Smooth muscle cell (in vitro differentiated cells): ENCODE results near the gene KIAA0319L. TPM values are rescaled to one million over a fixed set of nuclear protein-coding genes. Genes with fewer than 3 reads are reported as not detected.

ENCODE experiments used
- DNase-seq: peaks from one replicate; lab custom pipeline; 2025; ENCODE audit not compliant: unreplicated experiment; lab: John Stamatoyannopoulos, UW
- H2AFZ ChIP-seq: fragments of 200-600 bp; sonication (generic); 2 replicates; pipeline ENCODE4 v1.6.0; 2016; ENCODE audit warnings: antibody characterized with exemption, low read depth, mild to moderate bottlenecking
- H3F3A ChIP-seq: fragments of 200-600 bp; sonication (generic); 2 replicates; pipeline ENCODE4 v1.6.0; 2017; ENCODE audit warnings: antibody characterized with exemption, low read depth
- H3K27ac ChIP-seq: fragments of 200-600 bp; sonication (generic); 2 replicates; pipeline ENCODE4 v1.5.1; 2016; ENCODE audit warnings: low read depth, mild to moderate bottlenecking
- H3K27me3 ChIP-seq: fragments of 200-600 bp; sonication (generic); 2 replicates; pipeline ENCODE4 v1.6.1; 2016; ENCODE audit warnings: low read depth, mild to moderate bottlenecking
- H3K36me3 ChIP-seq: fragments of 200-600 bp; sonication (generic); 2 replicates; pipeline ENCODE4 v1.5.1; 2016; ENCODE audit warnings: low read depth
- H3K4me1 ChIP-seq: fragments of 200-600 bp; sonication (generic); 2 replicates; pipeline ENCODE4 v1.5.1; 2016; ENCODE audit warnings: low read depth
- H3K4me2 ChIP-seq: fragments of 200-600 bp; sonication (generic); 2 replicates; pipeline ENCODE4 v1.6.0; 2016; ENCODE audit warnings: mild to moderate bottlenecking
- H3K4me3 ChIP-seq: fragments of 200-600 bp; sonication (generic); 2 replicates; pipeline ENCODE4 v1.5.1; 2016; ENCODE audit warnings: mild to moderate bottlenecking
- H3K79me2 ChIP-seq: fragments of 200-600 bp; sonication (generic); 2 replicates; pipeline ENCODE4 v1.6.0; 2016; ENCODE audit warnings: low read depth, mild to moderate bottlenecking
- H3K9ac ChIP-seq: fragments of 200-600 bp; sonication (generic); 2 replicates; pipeline ENCODE4 v1.6.0; 2016; ENCODE audit warnings: low read depth
- H3K9me3 ChIP-seq: fragments of 200-600 bp; sonication (generic); replicated peaks from 2 replicates; pipeline ENCODE4 v1.5.1; 2016; ENCODE audit warnings: low read depth
- H4K20me1 ChIP-seq: fragments of 200-600 bp; sonication (generic); 2 replicates; pipeline ENCODE4 v1.6.0; 2016; ENCODE audit warnings: low read depth
- WGBS: methylation state at CpG from one replicate; pipeline ENCODE4 v1.1.7; 2016; ENCODE audit warnings: low lambda C conversion rate; 5-methylcytosine and 5-hydroxymethylcytosine counted together
- polyA plus RNA-seq: library from polyadenylated mRNA; unstranded; fragments of >200 nt; fragmentation: Nextera tagmentation; extraction: Ambion mirVana; gene quantifications from 2 replicates; pipeline ENCODE4 v1.2.1, GENCODE V29; 2016
- total RNA-seq: library from RNA; depleted of rRNA; stranded (reverse); fragments of >200 nt; gene quantifications from 2 replicates; pipeline ENCODE4 v1.2.3, GENCODE V29; 2014
- TF ChIP-seq, protein P1 (sequence below): fragments of 200-600 bp; sonication (generic); IDR thresholded peaks from 2 replicates; pipeline ENCODE4 v1.5.1; 2017; ENCODE audit warnings: borderline replicate concordance, mild to moderate bottlenecking, antibody characterized with exemption; ENCODE audit not compliant: insufficient read depth, poor library complexity, severe bottlenecking

Gene KIAA0319L
- total and polyA plus RNA-seq, 2 experiments from 2014 or later: 30.1 to 37.0 TPM

DNA sequence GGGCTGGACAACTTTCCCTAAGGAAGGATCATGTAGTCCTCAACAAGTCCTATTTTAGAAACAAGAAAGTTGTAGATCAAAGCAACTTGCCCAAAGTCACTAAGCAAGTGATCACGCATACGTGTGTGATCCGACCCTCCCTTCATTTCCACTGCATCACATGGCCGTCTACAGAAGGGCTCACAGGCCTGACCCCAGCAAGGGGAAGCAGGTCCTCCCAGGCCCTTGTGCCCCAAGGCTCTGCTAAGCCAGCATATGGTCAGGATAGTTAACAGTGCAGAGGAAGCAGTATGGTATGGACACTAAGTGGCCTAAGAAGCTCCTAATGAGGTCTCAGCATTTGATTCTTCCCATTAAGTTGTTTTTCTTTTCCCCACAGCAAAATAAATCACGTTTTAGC is 40.7 kb upstream of the KIAA0319L start:
- H4K20me1 ChIP-seq: no peaks in the 10 kb centered on the region
- H3K4me3 ChIP-seq: no peak overlapping the region
- 85% methylated on average over 5 of the region's 5 CpGs for WGBS
- no peak overlapping the region for H3K4me2 ChIP-seq
- no peak overlapping the region for H3K27ac ChIP-seq
- TF ChIP-seq, protein P1, sequence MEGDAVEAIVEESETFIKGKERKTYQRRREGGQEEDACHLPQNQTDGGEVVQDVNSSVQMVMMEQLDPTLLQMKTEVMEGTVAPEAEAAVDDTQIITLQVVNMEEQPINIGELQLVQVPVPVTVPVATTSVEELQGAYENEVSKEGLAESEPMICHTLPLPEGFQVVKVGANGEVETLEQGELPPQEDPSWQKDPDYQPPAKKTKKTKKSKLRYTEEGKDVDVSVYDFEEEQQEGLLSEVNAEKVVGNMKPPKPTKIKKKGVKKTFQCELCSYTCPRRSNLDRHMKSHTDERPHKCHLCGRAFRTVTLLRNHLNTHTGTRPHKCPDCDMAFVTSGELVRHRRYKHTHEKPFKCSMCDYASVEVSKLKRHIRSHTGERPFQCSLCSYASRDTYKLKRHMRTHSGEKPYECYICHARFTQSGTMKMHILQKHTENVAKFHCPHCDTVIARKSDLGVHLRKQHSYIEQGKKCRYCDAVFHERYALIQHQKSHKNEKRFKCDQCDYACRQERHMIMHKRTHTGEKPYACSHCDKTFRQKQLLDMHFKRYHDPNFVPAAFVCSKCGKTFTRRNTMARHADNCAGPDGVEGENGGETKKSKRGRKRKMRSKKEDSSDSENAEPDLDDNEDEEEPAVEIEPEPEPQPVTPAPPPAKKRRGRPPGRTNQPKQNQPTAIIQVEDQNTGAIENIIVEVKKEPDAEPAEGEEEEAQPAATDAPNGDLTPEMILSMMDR: no peak
- no peak for DNase-seq
- H3K27me3 ChIP-seq: no peaks in the 10 kb centered on the region
- H2AFZ ChIP-seq: no peak overlapping the region
- no peaks in the 10 kb centered on the region for H3K4me1 ChIP-seq
- H3F3A ChIP-seq: no peaks in the 10 kb centered on the region
- H3K9me3 ChIP-seq: no peaks in the 10 kb centered on the region
- no peaks in the 10 kb centered on the region for H3K36me3 ChIP-seq
- H3K9ac ChIP-seq: no peak overlapping the region
- no peaks in the 10 kb centered on the region for H3K79me2 ChIP-seq

DNA sequence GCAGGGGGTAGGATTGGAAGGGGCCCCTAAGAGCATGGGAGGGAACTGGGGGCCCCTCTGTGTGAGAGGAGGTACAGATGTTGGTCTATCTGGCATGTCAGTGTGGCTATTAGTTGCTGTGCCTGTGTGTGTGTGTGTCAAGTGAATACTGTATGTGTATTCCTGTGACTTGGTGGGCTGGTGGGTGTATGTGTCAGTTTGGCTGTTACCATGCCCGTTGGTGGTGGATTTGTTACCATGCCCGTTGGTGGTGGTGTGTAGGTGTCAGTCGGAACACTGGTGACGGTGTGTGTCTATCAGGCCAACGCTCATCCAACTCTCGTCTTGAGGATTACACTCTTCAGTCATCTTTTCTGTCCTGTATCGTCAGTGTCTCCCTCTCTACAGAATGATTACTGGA is 38.5 kb upstream of the KIAA0319L start:
- H2AFZ ChIP-seq: no peak overlapping the region
- H3K9ac ChIP-seq: no peak overlapping the region
- no peak overlapping the region for H3K27ac ChIP-seq
- no peak overlapping the region for H3K4me3 ChIP-seq
- H3K4me1 ChIP-seq: no peaks in the 10 kb centered on the region
- no peak for DNase-seq
- no peaks in the 10 kb centered on the region for H3F3A ChIP-seq
- TF ChIP-seq, protein P1: no peak
- no peaks in the 10 kb centered on the region for H3K79me2 ChIP-seq
- no peaks in the 10 kb centered on the region for H3K36me3 ChIP-seq
- H4K20me1 ChIP-seq: no peaks in the 10 kb centered on the region
- WGBS: 95% methylated on average over 7 of the region's 7 CpGs
- no peaks in the 10 kb centered on the region for H3K27me3 ChIP-seq
- no peak overlapping the region for H3K4me2 ChIP-seq
- H3K9me3 ChIP-seq: no peaks in the 10 kb centered on the region

DNA sequence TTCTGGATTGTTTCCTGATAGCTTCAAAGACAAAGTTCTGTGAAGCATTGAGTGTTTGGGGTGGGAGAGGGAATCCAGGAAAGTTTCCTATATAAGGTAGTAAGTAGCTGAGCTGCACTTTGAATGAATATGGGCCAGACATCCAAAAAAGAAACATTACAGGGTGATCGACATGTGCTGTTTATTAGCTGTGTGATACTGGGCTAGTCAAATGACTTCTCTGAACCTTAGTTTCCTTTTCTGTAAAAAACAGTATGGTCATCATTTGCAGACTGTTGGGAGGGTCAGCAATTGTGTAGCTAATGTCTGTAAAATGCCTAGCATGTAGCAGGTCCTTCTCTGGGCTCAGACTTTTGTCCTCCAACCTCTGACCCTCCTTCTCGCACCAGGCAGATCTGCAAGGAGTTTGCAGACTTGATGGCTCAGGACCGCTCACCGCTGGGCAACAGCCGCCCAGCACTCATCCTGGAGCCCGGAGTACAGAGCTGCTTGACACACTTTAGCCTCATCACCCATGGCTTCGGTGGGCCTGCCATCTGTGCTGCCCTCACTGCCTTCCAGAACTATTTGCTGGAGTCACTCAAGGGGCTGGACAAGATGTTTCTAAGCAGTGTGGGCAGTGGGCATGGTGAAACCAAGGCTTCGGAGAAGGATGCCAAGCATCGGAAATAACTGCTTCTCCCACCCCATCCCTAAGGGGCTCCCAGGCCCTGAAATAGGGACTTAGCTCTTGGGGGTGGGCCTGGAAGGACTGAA is 37.0 kb upstream of the KIAA0319L start:
- H3K4me1 ChIP-seq: no peaks in the 10 kb centered on the region
- H3K9me3 ChIP-seq: no peaks in the 10 kb centered on the region
- DNase-seq: no peak
- H3K4me2 ChIP-seq: no peak overlapping the region
- H3F3A ChIP-seq: no peaks in the 10 kb centered on the region
- no peak overlapping the region for H3K4me3 ChIP-seq
- TF ChIP-seq, protein P1: no peak
- H4K20me1 ChIP-seq: no peaks in the 10 kb centered on the region
- WGBS: 97% methylated on average over 9 of the region's 9 CpGs
- no peak overlapping the region for H3K9ac ChIP-seq
- no peaks in the 10 kb centered on the region for H3K36me3 ChIP-seq
- H3K79me2 ChIP-seq: no peaks in the 10 kb centered on the region
- no peaks in the 10 kb centered on the region for H3K27me3 ChIP-seq
- H3K27ac ChIP-seq: no peak overlapping the region
- no peak overlapping the region for H2AFZ ChIP-seq
